NK-92 (cell line): ENCODE data around the gene MPP4.
"Not testable (repeated sequence)": the region's sequence is repeated elsewhere in the genome, so short reads cannot be mapped to it uniquely, and the experiment has no call there.

Experiments
- DNase-seq: peaks from one replicate; lab custom pipeline; 2025; ENCODE audit not compliant: unreplicated experiment; lab: John Stamatoyannopoulos, UW

MPP4 gene

DNA sequence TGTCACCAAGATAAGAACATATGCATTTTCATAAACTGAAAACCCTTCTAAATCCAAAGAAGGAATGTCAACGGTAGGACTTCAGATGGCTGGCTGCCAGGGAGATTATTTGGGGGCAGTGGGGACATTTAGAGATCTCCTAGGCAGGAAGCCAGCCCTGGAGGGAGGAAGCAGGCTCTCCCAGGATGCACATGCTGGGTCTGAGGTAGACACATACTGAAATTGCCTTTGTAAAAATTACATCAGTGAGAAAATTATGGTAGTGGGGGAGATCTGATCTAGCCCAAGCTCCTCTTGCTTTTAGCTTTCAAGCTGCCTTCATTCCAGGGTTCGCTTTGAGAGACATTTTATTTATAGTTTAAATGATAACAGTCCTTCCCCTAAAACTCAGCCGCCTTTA lies 24.1 kb downstream of the MPP4 start:
- no peak for DNase-seq

DNA sequence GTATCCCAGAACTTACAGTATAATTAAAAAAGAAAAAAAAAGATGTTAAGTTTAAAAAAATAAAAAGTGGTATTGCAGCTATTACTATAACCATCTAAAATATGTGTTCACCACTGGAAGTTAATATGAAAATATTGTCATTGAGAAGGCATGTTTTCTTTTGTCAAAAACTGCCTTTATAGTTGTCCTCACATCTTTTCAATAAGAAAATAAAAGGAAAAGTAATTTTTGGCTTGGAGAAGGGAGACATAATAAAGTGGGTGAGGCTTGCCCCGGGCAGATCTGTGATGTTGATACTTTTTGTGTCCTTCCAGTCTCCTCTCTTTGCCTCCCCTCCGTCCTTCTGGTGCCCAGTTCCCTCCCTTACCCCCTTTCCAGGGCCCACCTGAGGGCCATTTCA lies 24.9 kb downstream of the MPP4 start:
- DNase-seq: no peak

DNA sequence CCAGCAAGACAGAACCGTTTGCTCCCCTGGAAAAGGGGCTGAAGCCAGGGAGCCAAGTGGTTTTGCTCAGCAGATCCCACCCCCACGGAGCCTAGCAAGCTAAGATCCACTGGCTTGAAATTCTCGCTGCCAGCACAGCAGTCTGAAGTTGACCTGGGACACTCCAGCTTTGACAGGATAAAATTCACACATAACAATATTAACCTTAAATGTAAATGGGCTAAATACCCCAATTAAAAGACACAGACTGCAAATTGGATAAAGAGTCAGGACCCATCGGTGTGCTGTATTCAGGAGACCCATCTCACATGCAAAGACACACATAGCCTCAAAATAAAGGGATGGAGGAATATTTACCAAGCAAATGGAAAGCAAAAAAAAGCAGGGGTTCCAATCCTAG lies 27.2 kb downstream of the MPP4 start:
- DNase-seq: not testable (repeated sequence)

DNA sequence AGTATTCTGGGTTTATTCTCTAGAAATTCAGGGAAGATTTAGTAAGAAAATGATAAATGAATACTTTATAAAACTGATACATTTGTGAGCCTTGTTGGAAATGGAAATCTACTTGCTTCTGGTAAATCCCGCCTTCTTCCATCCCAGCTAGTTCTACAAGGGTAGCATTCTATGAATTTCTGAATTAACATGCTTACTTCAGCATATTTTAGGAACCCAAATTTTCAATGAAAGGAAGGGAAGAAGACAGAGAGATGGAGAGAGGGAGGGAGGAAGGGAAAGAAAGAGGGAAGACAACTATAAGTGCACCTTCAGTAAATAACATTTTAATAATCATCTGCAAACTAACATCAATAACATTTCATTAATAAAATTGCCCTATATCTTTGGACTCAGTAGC lies 28.6 kb downstream of the MPP4 start:
- DNase-seq: no peak

DNA sequence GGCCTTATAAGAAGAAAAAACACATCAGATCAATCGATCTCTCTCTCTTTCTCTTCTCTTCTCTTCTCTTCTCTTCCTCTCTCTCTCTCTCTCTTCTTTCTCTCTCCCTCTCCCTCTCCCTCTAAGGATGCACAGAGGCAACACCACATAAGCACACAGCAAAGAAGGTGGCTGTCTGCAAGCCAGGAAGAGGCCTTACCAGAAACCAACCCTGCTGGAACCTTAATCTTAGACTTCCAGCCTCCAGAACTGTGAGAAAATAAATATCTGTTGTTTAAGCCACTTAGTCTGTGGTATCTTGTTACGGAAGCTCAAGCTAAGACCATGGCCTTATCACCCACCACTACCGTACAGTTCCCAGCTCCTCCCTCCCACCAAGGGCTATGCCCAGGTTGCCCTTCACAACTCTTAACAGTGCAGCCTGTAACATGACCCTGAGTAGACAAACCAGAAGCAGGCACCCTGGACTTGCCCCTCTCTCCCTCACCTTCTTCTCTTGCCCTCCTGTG lies 30.0 kb downstream of the MPP4 start:
- DNase-seq: no peak

DNA sequence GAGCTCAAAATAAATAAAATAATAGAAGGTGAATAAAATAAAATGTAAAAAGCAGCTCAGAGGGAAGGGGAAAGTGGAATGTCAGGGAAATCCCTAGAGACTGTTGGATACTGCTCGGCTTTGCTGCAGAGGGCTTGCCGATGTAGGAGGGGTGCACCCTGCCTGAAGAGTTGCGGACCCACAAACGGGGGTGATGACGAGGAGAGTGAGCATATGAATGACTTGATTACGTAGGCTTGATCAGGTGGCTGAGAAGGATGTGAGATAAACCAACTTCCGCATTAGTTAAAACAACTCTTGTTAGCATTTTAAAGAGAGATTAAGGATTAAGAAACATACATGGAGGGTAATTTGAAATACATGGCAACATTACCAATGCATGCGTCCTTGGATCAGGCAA lies 34.1 kb downstream of the MPP4 start:
- no peak for DNase-seq

DNA sequence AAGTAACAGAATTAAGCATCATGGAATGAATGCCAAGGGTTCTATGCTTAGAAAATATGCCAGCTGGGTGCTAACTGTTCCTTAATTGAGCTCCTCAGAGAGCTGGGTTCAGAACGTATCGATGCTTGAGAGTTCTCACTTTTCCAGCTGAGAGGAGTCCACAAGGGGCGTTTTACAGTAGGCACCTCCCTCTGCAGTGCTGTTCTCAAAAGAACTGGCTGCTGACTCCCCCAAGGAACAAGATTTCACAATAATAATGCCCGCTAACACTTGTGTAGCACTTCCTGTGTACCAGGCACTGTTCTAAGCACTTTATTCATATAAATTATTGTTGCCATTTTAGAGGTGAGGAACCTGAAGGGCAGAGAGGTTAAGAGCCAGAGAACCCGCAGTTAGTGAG lies 37.1 kb downstream of the MPP4 start:
- no peak for DNase-seq

DNA sequence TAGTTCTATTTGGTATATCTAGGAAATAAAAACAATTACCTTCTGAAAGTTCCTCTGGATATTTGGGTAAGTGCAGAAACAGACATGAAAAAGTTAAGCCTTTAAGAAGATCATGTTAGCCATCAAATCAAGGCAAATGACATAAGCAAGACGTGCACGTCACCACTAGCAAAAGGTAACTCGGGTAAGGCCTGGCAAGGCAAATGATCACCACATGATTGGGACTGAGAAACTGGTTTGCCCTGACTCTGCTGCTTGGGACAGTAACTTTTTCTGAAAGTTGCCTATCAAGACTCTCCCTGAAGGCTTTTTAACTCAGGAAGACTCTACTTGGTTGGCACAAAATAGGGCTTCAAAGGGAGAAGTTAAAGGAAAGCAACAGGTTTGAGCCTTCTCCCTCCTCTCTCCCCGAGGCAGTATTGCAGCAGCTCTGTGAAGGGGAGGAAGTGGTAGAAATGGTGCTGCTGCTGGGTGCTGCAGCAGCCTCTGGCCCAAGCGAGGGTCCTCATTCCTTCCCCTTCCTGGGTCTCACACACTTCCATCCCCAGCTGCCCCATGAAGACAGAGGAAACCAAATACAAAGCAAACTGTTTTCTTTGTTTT lies 38.0 kb downstream of the MPP4 start:
- no peak for DNase-seq

DNA sequence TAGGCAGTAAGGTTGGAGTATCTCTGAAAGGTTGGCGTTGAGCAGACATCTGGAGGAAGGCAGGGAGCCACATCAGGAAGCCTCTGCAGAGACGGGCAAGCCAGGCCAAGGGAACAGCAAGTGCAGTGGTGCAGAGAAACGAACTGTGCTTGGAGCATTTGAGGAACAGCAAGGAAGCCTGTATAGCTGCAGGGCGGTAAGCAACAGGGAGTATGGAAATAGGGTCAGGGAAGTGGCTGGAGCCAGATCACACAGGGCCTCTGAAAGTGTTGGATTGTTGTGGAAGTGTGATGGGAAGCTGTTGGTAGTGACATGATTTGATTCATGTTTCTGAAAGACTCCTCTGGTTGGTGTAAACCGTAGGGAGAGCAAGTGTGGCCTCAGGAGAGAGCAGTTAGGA lies 41.7 kb downstream of the MPP4 start:
- no peak for DNase-seq

DNA sequence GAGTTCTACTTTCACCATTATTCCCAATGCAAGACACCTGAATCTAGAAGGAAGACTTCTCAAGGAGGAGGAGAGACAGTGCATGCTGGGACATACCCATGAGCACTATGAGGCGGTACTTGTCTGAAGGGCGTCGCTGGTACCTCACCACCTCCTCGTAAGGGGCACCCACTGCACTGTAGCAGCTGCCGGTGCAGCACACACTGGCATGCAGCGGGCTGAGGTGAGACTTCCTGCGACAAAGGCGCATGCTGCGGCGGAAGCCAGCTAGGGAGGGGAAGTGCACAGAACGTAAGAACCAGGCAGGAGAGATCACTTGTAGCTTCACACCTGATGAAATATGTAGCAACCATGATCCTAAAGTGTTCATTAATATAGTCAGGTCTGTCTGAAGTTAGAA lies 42.3 kb downstream of the MPP4 start:
- no peak for DNase-seq

DNA sequence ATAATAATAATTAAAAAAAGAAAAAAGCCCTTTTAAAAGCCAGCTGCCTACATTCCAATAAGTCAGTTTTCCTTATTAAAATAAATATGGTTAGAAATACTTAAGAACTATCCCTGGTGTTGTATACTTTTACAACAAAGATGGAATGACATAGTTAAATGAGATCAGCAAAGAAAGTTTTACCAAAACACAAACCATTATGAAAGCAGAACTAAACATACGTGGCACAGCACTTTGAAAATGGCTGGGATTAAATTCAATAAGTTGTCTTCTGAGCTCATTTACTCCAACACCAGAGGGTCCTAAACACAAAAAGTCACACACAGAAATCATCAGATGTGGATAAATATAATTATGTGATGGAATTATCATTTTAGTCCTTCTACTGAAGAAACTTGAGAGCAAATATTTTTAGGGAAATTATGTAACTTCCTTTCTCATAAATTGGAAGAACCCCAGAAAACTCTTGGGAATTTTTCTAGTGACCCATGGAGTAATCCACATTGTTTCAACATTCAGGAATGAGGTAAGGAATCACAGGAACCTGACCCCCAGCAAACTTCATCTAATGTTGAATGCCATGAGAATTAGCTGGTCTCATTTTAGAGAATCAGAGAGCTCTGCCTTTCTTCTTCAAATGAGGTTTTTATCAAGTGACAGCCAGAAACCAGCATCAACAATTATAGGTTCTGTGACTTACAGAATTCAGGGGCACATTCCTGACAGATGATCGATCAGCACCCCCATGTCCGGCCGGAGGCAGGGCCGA lies 43.6 kb downstream of the MPP4 start:
- no peak for DNase-seq

DNA sequence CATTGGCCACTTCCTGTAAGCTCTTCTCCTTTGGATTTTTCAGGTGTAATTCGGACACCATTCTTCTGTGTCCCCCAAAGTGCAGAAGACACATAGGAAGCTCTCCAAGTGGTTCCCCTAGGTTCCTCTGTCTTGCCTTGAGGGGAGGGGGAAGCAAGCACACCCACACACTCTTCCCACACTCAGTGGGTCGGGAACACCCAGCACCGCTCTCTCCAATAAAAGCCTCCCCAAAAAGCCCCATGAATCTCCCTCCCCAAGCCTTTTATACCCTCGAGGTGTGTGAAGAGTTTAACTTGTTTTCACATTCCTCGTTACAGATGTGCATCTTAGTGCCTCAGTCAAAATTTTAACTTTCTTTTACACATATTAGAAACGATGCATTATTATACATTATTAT lies 45.2 kb downstream of the MPP4 start:
- no peak for DNase-seq

DNA sequence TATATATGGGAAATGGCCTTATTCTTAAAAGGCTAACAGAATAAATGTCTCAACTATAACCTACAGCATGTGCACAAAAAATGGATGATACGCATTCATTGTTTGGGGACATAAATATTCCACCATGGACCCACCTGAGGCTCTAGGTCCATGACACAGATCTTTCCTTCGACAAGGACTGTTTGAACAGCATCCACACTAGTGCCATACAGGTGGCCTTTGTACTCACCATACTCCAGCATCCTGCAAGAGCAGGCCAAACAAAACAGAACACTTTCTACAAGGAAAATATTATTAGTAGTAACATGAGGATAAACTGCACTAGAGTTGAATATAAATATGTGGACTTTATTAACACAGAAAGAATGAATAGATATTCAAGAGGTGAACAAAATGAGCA lies 49.0 kb downstream of the MPP4 start:
- no peak for DNase-seq

DNA sequence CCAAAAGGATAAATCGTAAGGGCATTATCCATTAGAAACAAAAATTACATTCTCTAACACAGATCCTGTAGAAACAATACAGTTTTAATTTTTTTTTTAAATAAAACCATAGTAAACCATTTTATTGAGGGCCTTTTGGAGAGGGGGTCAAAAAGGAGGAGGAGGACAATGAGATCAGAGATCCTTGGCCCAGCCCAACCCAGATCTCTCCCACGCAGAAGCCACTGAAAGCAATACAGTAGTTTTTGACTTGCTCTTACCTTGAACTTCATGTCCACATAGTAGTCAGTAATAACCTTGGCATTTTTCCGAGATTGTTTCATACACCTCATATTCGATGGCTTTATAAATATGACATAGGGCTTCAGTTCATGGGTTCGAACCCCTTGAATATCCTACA lies 51.0 kb downstream of the MPP4 start:
- DNase-seq: no peak

DNA sequence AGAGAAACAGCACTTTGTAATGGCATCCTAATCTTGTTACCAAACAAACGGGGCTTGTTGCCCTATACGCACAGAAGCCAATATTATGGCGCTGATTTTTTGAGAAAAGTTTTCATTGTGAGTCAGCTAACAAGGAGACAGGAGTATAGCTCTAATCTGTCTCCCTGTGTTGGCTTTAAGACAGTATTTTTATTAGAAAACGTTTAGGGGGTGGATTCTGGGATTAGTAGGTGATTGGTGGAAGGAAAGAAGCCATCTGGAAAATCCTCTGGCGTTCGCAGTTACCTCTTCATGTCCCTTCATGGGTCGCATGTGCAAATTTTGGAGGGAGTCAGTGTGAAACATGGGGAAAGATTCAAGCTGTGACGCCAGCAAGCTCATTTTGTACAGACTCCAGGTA lies 54.4 kb downstream of the MPP4 start:
- DNase-seq: no peak

DNA sequence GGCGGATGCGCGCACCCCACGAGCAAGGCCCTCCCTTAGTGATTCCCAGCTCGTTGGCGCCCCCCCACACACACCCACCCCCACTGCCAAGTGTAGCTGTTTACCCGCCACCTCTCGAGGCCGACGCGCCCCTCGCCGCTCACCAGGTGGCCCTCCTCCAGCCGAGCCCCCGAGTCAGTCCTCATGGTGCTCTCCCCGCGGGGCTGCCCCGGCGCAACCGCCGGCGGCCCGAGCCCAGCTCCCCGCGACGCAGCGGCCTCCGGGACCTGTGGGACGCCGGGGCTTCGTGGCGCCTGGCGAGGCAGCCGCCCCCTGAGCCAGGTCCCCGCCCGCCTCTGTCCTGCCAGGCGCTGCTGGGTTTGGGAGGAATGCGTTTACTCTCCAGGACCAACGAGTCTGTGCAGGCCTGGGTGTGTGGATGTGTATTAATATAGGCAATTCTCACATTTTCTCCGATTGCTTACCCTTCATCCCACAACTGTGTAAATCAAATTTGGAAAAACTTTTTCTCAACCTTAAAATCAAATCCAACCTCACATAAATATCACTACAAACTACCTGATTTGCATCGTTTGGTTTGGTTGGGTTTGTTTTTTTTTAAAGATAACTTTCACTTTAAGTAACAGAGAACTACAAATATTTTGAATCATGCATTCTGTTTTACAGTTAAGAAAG lies 55.1 kb downstream of the MPP4 start, which contains the start of gene TMEM237:
Gene TMEM237, minus strand, starts transcription at position 288 of the 675 bp plus-strand sequence. Its CDS starts 103 bp downstream, at position 185.
- DNase-seq: no peak

DNA sequence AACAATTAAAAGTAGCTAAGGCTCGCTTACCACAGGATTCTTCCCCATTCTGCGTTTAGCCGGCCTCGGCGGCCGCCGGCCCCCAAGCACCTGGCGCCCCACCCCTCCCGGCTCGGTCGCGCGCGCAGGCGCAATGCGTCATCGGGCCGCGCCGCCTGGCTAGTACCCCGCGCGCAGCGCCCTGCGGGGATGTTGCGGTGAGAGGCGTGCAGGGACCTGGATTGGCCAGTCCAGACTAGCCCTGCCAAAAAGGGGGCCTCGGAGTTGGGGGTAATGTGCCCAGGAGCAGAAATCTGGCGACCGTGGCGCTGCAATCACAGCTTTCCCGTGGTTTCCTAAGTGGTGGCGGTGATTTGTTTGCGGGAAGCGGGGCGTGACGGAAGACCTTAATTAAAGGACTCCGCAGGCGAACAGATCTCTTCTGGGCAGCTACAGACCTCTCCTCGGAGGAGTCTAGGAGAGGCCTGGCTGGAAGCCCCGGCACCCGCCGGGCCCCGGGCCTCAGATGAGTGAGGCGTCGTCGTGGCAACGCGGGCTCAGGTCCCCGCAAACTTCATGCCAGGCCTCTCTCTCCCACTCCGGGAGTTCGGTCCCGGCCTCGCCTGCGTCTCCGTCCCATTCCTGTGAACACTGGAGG lies 55.7 kb downstream of the MPP4 start:
- DNase-seq: peak; percentile 19

DNA sequence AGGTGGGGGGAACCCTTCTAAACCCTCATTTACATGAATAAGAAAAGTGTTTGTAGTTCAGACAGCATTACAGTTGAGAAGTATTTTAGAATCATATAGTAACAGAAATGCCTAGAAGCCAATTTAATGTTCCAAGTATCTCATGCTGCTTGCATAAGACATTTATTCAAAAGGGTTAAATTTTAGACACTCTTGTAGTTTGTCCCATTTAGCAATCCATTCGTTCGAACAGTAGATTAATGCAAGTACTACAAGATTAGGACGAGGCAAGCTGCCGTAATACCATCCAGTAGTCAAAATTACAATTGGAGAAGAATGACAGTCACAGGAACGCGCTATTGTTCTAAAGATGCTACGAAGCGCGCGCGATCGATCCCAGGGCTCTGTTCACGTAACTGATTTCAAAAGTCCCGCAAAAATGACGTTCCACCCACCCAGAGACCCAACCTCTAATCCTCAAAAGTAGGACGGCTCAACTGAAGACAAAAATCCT lies 56.3 kb downstream of the MPP4 start:
- no peak for DNase-seq

DNA sequence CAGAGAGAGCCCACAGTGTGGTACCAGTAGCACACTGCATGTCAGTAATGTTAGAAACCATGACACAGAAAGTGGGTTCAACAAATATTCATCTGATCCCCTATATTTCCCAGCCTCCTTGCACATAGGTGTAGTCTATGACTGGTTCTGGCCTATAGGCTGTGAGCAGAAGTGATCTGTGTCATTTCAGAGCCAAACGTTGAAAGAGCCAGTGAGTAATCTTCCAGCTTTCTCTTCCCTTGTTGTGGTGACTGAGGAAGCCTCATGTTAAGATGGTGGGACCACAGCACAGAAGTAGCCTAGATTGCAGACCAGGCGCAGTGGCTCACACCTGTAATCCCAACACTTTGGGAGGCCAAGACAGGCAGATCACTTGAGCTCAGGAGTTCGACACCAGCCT lies 59.2 kb downstream of the MPP4 start:
- no peak for DNase-seq

DNA sequence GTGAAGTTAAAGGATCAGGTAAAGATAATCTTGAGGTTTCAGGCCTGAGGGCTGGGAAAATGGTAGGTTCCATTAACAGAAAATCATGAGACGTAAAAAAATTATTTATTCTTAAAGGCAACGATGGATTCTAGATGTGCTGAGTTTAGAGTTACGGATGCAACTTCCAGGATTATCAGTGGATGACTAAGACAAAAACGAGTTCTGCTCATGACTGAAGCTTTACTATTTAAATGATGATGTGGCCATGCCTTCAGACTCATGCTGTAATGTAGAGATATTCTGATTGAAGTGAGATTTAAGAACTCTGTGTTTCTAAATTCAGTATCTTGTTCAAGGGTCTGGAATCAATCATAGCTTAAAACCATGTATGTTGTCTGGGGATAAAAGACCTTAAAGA lies 60.1 kb downstream of the MPP4 start:
- no peak for DNase-seq

DNA sequence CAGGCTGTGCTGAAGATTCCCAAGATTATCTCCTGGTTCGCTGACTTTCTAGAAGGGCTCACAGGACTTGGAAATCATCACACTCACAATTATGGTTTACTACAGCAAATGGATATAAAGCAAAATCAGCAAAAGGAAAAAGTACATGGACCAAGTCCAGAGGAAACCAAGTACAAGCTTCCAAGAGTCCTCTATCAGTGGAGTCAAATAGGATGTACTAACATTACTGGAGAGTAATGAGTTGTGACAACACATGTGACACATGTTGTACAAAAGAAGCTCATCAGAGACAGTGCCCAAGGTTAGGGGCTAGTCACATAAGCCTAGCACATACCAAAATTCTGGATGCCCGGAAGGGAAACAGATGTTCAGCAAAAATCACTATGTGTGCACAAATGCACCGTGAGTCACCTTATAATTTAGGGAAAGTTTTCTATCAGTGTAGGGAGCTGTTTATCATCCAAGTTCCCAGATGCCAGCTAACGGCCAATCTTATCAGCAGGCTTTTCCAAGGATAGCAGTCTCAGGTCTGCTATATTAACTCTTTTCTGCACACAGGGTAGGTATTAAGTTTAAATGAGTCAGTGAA lies 64.7 kb downstream of the MPP4 start:
- no peak for DNase-seq
